A549 (cell line): Measurements from ENCODE around the gene ZIC2. TPM values are rescaled to one million over a fixed set of nuclear protein-coding genes. Genes with fewer than 3 reads are reported as not detected.

Experiments
- ATAC-seq, 2 experiments: fragments of 200-7000 bp in 1 of 2; fragments of >200 bp in 1 of 2; cut with Nextera tagmentation in 1 of 2; cut with Tn5 transposase in 1 of 2; 3 replicates each; pipeline versions ENCODE4 v1.8.0 to v1.9.1; 2018 to 2020; ENCODE audit warnings: mild to moderate bottlenecking in 1 of 2, moderate library complexity in 1 of 2
- CTCF ChIA-PET: fragments of 300-600 bp; sonication (Branson Sonifier 250); formaldehyde crosslinking; extraction: SDS; loops from one replicate; lab custom pipeline; 2021; ENCODE audit warnings: antibody characterized with exemption, inconsistent platforms; lab: Yijun Ruan, JAX
- POLR2A ChIA-PET: fragments of 350-600 bp; formaldehyde crosslinking; extraction: SDS; loops from one replicate; lab custom pipeline; 2021; ENCODE audit warnings: antibody characterized with exemption, inconsistent platforms; lab: Yijun Ruan, JAX
- DNase-seq, 2 experiments: peaks; one replicate each; pipeline versions ENCODE4 v3.0.0 to v3.0.0-alpha.2; 2011 to 2016; ENCODE audit warnings: low read depth in 1 of 2, low spot score in 1 of 2
- FAIRE-seq: peaks from 2 replicates; lab custom pipeline; 2011; peaks lifted over from hg19 to GRCh38; lab: Jason Lieb, UNC
- H3K27ac ChIP-seq, 2 experiments: fragments of >200 bp; sonication (Bioruptor Twin); formaldehyde crosslinking; 3 replicates each; pipeline ENCODE4 v1.5.1; 2016 to 2017
- H3K4me1 ChIP-seq: fragments of >200 bp; sonication (Bioruptor Twin); formaldehyde crosslinking; 3 replicates; pipeline ENCODE4 v1.6.1; 2016
- H3K4me2 ChIP-seq: fragments of >200 bp; sonication (Bioruptor Twin); formaldehyde crosslinking; 3 replicates; pipeline ENCODE4 v1.6.1; 2016
- H3K4me3 ChIP-seq: fragments of >200 bp; sonication (Bioruptor Twin); formaldehyde crosslinking; 3 replicates; pipeline ENCODE4 v1.5.1; 2016
- H3K9me3 ChIP-seq: fragments of >200 bp; sonication (Bioruptor Twin); formaldehyde crosslinking; 3 replicates; pipeline ENCODE4 v1.6.1; 2016
- CBX2 ChIP-seq: fragments of 200-600 bp; sonication (generic); IDR thresholded peaks from 2 replicates; pipeline ENCODE4 v1.6.1; 2016; ENCODE audit warnings: low read depth, mild to moderate bottlenecking, borderline replicate concordance
- CEBPB ChIP-seq, 2 experiments: fragments of >200 bp in 1 of 2; sonication (Bioruptor Twin) in 1 of 2; formaldehyde crosslinking in 1 of 2; IDR thresholded peaks; 2 replicates each; pipeline ENCODE4 v1.6.1; 2012 to 2016
- CTCF ChIP-seq: fragments of >200 bp; sonication (Bioruptor Twin); formaldehyde crosslinking; IDR thresholded peaks from 3 replicates; pipeline ENCODE4 v1.5.1; 2016
- EHF ChIP-seq: fragments of 250-450 bp; sonication (Bioruptor Pico); IDR thresholded peaks from 2 replicates; pipeline ENCODE4 v1.5.0; 2020; ENCODE audit warnings: mild to moderate bottlenecking
- FOSB ChIP-seq: fragments of 250-450 bp; sonication (Bioruptor Pico); IDR thresholded peaks from 2 replicates; pipeline ENCODE4 v1.5.0; 2020; ENCODE audit warnings: mild to moderate bottlenecking, moderate library complexity
- FOXS1 ChIP-seq: fragments of 250-450 bp; sonication (Bioruptor Pico); IDR thresholded peaks from 2 replicates; pipeline ENCODE4 v1.5.0; 2020; ENCODE audit warnings: mild to moderate bottlenecking, moderate library complexity
- HOXB13 ChIP-seq: fragments of 250-450 bp; sonication (Bioruptor Pico); IDR thresholded peaks from 2 replicates; pipeline ENCODE4 v1.5.0; 2020; ENCODE audit warnings: low read depth, mild to moderate bottlenecking, moderate library complexity
- MAX ChIP-seq: IDR thresholded peaks from 2 replicates; pipeline ENCODE4 v1.6.1; 2012
- MAZ ChIP-seq: fragments of 150-350 bp; IDR thresholded peaks from 2 replicates; pipeline ENCODE4 v1.6.1; 2014; ENCODE audit warnings: antibody characterized with exemption, low read depth, low read length, borderline replicate concordance
- NFE2L2 ChIP-seq: fragments of 150-350 bp; conservative IDR thresholded peaks from 2 replicates; pipeline ENCODE4 v1.6.1; 2014; ENCODE audit warnings: low read length
- NR3C1 ChIP-seq: fragments of >200 bp; sonication (Bioruptor Twin); formaldehyde crosslinking; IDR thresholded peaks from 3 replicates; pipeline ENCODE4 v1.6.1; 2017
- RFX5 ChIP-seq: fragments of 450-650 bp; IDR thresholded peaks from 2 replicates; pipeline ENCODE4 v1.7.1; 2014; ENCODE audit warnings: antibody characterized with exemption, mild to moderate bottlenecking, moderate library complexity
- ZNF302 ChIP-seq: fragments of 250-450 bp; sonication (Bioruptor Pico); IDR thresholded peaks from 2 replicates; pipeline ENCODE4 v1.9.0; 2021; ENCODE audit warnings: inconsistent platforms, mild to moderate bottlenecking, moderate library complexity
- WGBS: methylation state at CpG from one replicate; pipeline ENCODE4 v1.1.6; 2017; ENCODE audit errors: missing lambda C conversion rate; 5-methylcytosine and 5-hydroxymethylcytosine counted together
- polyA plus RNA-seq, 4 experiments: library from polyadenylated mRNA; depleted of rRNA in 3 of 4; stranded (reverse); fragments of >200 nt; fragmentation: RNase III in 1 of 4; extraction: RNeasy Plus Mini Kit Qiagen cat#74134 plus additional on column Dnase treatment in 1 of 4; gene quantifications; 2 replicates in 3 of 4; 3 replicates in 1 of 4; pipeline ENCODE4 v1.2.3, GENCODE V29; 2011 to 2017
- TF ChIP-seq, protein P1 (sequence below): IDR thresholded peaks from 2 replicates; pipeline ENCODE4 v1.6.1; 2012; ENCODE audit warnings: low read depth, borderline replicate concordance
- TF ChIP-seq, protein P2 (sequence below): fragments of 250-450 bp; sonication (Bioruptor Pico); IDR thresholded peaks from 2 replicates; pipeline ENCODE4 v1.5.0; 2020; ENCODE audit warnings: low read depth, mild to moderate bottlenecking, moderate library complexity
- TF ChIP-seq, protein P3 (sequence below): fragments of 250-450 bp; sonication (Bioruptor Pico); IDR thresholded peaks from 2 replicates; pipeline ENCODE4 v1.5.0; 2021; ENCODE audit warnings: mild to moderate bottlenecking, moderate library complexity, borderline replicate concordance
- TF ChIP-seq, protein P4 (sequence below): fragments of 200-600 bp; sonication (generic); IDR thresholded peaks from 2 replicates; pipeline ENCODE4 v1.6.1; 2016; ENCODE audit warnings: antibody characterized with exemption, mild to moderate bottlenecking, moderate library complexity

Gene ZIC2
- polyA plus RNA-seq, 2 of the 4 experiments (the other 2 are of a cell fraction) = 2.1 to 10.3 TPM

GRCh38 chr13:99995104-99995588 lies 13.6 kb downstream of the ZIC2 start:
- H3K4me3 ChIP-seq = peak overlapping the region; percentile 33; the same call in 1 of the 3 replicates
- ATAC-seq (no peak), DNase-seq (no peak), FAIRE-seq (no peak)
- 62% methylated on average over 3 of the region's 3 CpGs for WGBS
- H3K9me3 ChIP-seq = no peaks in the 10 kb centered on the region
- ChIA-PET POLR2A (no interaction called here), CTCF (interaction anchor here (0.7 kb wide), 1 partner anchor 35 kb away, joined by 3 read pairs; no protein-coding TSS in a partner anchor)
- H3K4me2 ChIP-seq = peak overlapping the region; percentile 53; the same call in 2 of the 3 replicates
- no peak overlapping the region for H3K27ac ChIP-seq
- TF ChIP-seq, protein P1, sequence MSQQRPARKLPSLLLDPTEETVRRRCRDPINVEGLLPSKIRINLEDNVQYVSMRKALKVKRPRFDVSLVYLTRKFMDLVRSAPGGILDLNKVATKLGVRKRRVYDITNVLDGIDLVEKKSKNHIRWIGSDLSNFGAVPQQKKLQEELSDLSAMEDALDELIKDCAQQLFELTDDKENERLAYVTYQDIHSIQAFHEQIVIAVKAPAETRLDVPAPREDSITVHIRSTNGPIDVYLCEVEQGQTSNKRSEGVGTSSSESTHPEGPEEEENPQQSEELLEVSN = no peak
- TF ChIP-seq EHF (CRISPR knock-in tag) (no peak), MAX (no peak), NR3C1 (no peak), FOSB (no peak), MAZ (no peak), ZNF302 (no peak), CEBPB (IDR thresholded peaks at IDR 0.05) (no peak), CBX2 (no peak), RFX5 (no peak), CTCF (no peak), NFE2L2 (no peak), HOXB13 (CRISPR knock-in tag) (no peak), FOXS1 (CRISPR knock-in tag) (no peak)
- TF ChIP-seq, protein P2, sequence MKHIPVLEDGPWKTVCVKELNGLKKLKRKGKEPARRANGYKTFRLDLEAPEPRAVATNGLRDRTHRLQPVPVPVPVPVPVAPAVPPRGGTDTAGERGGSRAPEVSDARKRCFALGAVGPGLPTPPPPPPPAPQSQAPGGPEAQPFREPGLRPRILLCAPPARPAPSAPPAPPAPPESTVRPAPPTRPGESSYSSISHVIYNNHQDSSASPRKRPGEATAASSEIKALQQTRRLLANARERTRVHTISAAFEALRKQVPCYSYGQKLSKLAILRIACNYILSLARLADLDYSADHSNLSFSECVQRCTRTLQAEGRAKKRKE (CRISPR knock-in tag) = no peak
- TF ChIP-seq, protein P3, sequence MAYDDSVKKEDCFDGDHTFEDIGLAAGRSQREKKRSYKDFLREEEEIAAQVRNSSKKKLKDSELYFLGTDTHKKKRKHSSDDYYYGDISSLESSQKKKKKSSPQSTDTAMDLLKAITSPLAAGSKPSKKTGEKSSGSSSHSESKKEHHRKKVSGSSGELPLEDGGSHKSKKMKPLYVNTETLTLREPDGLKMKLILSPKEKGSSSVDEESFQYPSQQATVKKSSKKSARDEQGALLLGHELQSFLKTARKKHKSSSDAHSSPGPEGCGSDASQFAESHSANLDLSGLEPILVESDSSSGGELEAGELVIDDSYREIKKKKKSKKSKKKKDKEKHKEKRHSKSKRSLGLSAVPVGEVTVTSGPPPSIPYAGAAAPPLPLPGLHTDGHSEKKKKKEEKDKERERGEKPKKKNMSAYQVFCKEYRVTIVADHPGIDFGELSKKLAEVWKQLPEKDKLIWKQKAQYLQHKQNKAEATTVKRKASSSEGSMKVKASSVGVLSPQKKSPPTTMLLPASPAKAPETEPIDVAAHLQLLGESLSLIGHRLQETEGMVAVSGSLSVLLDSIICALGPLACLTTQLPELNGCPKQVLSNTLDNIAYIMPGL (CRISPR knock-in tag) = no peak
- TF ChIP-seq, protein P4, sequence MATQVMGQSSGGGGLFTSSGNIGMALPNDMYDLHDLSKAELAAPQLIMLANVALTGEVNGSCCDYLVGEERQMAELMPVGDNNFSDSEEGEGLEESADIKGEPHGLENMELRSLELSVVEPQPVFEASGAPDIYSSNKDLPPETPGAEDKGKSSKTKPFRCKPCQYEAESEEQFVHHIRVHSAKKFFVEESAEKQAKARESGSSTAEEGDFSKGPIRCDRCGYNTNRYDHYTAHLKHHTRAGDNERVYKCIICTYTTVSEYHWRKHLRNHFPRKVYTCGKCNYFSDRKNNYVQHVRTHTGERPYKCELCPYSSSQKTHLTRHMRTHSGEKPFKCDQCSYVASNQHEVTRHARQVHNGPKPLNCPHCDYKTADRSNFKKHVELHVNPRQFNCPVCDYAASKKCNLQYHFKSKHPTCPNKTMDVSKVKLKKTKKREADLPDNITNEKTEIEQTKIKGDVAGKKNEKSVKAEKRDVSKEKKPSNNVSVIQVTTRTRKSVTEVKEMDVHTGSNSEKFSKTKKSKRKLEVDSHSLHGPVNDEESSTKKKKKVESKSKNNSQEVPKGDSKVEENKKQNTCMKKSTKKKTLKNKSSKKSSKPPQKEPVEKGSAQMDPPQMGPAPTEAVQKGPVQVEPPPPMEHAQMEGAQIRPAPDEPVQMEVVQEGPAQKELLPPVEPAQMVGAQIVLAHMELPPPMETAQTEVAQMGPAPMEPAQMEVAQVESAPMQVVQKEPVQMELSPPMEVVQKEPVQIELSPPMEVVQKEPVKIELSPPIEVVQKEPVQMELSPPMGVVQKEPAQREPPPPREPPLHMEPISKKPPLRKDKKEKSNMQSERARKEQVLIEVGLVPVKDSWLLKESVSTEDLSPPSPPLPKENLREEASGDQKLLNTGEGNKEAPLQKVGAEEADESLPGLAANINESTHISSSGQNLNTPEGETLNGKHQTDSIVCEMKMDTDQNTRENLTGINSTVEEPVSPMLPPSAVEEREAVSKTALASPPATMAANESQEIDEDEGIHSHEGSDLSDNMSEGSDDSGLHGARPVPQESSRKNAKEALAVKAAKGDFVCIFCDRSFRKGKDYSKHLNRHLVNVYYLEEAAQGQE = no peak
- TF ChIP-seq, all 56 proteins: peak for 0
- H3K4me1 ChIP-seq = peaks cover 11% of the 10 kb centered on the region
